ENCODE measurements around the gene DNAJA3. TPM values are rescaled to one million over a fixed set of nuclear protein-coding genes. Genes with fewer than 3 reads are reported as not detected.
"Not testable (repeated sequence)": the region's sequence is repeated elsewhere in the genome, so short reads cannot be mapped to it uniquely, and the experiment has no call there.

Gene DNAJA3
- total RNA-seq, 1 donor from 2014 or later: 71.2 TPM

DNA sequence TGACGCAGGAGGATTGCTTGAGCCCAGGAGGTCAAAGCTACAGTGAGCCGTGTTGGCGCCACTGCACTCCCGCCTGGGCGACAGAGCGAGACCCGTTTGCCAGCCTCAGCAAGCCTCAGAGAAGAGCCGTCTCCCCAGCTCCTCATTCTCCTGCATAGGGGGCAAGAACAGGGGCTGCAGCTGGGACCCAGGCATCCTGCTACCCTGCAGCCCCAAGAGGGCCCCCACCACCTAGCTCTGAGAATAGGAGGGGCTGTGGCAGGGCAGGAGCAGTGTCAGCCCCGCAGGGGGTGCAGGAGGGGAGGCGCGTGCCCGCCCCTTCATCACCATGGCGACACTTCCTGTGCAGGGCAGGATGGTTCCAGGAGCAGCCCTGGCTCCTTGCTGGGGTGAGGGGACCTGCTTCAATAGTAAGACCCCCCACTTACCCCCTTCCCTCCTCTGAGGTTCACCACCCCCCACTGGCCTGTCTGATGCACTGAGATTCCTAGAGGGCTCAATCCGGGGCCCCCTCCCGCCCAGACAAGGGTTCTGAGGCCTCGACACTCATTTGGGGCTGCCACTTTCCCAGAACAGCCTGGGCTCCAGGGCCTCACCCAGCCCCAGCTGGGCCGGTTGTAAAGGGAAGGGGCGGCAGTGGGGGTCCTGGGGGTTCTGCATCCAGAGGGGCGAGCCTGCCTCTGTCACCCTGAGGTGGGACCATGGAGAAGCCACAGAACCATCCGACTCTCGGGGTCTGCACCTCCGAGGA, 33.9 kb upstream of the DNAJA3 start:
- Histone ChIP-seq H3K27me3 (ENCODE audit: control insufficient read depth, insufficient read depth, low read length) (no peaks in the 10 kb centered on the region), H3K36me3 (ENCODE audit: control insufficient read depth, insufficient read depth, low read length) (no peaks in the 10 kb centered on the region), H3K4me3 (ENCODE audit: low read depth, low read length) (no peak overlapping the region)
- TF ChIP-seq, protein P1, sequence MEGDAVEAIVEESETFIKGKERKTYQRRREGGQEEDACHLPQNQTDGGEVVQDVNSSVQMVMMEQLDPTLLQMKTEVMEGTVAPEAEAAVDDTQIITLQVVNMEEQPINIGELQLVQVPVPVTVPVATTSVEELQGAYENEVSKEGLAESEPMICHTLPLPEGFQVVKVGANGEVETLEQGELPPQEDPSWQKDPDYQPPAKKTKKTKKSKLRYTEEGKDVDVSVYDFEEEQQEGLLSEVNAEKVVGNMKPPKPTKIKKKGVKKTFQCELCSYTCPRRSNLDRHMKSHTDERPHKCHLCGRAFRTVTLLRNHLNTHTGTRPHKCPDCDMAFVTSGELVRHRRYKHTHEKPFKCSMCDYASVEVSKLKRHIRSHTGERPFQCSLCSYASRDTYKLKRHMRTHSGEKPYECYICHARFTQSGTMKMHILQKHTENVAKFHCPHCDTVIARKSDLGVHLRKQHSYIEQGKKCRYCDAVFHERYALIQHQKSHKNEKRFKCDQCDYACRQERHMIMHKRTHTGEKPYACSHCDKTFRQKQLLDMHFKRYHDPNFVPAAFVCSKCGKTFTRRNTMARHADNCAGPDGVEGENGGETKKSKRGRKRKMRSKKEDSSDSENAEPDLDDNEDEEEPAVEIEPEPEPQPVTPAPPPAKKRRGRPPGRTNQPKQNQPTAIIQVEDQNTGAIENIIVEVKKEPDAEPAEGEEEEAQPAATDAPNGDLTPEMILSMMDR (IDR thresholded peaks at IDR 0.05; ENCODE audit: insufficient read depth, low read length, poor library complexity, severe bottlenecking): no peak
- DNase-seq (ENCODE audit: low read depth): no peak

DNA sequence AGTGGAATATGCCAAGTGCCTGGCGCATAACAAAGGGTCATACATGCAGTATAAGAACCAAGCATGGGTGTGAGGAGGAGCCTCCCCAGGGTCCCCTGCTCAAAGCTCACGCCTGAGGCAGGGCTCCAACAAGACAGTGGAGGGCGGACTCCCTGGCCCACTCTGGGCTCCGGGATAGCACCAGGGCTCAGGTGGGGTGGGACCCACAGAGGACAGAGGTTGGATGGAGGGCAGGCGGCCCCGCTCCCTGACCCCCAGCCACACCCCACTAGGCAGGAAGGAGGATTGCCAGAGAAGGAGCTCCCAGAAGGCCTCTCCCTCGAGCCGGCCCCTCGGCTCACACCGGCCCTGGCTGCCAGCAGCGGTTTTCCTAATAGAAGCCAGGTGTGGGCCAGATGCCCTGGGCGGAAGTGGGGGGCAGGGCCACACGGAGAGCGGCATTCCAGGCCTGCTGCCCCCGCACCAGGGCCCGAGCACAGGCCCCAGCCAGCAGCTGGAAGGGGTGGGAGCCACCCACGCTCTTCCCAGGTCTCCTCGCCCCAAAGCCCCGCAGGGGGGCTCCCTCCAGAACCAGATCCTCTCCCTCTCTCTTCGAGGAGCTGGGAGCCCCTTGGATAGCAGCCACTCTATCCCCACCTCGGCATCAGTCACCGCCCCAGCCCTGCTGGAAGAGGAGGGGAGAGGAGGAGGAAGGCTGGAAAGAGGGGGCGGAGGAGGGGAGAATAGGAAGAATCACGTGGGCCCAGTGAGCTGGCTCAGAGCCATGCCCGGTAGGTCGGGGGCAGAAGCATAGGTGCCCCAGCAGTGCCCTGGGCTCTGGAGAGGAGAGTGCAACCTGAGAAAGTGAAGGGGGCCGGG, 33.1 kb upstream of the DNAJA3 start:
- no peak for DNase-seq (ENCODE audit: low read depth)
- no peaks in the 10 kb centered on the region for H3K27me3 ChIP-seq (ENCODE audit: control insufficient read depth, insufficient read depth, low read length)
- no peaks in the 10 kb centered on the region for H3K36me3 ChIP-seq (ENCODE audit: control insufficient read depth, insufficient read depth, low read length)
- H3K4me3 ChIP-seq (ENCODE audit: low read depth, low read length): no peak overlapping the region
- TF ChIP-seq, protein P1 (IDR thresholded peaks at IDR 0.05; ENCODE audit: insufficient read depth, low read length, poor library complexity, severe bottlenecking): no peak

DNA sequence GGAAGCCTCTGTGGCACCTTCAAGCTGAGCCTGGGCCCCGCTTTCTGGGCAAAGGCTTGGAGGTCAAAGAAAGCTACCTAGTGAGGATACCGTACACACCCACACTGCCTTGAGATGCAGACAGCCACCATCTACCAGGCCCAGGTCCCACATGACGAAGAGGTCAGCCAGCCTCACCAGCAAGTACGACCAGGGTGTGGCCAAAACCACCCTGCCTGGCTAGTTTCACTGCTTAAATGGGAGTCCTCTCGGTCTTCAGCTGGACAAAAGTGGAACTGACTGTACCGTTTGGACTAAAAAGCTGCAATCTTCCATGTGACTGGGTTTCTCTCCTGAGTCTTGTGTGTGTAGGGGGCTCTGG, 32.4 kb upstream of the DNAJA3 start:
- no peaks in the 10 kb centered on the region for H3K27me3 ChIP-seq (ENCODE audit: control insufficient read depth, insufficient read depth, low read length)
- no peak overlapping the region for H3K4me3 ChIP-seq (ENCODE audit: low read depth, low read length)
- TF ChIP-seq, protein P1 (IDR thresholded peaks at IDR 0.05; ENCODE audit: insufficient read depth, low read length, poor library complexity, severe bottlenecking): no peak
- H3K36me3 ChIP-seq (ENCODE audit: control insufficient read depth, insufficient read depth, low read length): no peaks in the 10 kb centered on the region
- DNase-seq (ENCODE audit: low read depth): no peak

DNA sequence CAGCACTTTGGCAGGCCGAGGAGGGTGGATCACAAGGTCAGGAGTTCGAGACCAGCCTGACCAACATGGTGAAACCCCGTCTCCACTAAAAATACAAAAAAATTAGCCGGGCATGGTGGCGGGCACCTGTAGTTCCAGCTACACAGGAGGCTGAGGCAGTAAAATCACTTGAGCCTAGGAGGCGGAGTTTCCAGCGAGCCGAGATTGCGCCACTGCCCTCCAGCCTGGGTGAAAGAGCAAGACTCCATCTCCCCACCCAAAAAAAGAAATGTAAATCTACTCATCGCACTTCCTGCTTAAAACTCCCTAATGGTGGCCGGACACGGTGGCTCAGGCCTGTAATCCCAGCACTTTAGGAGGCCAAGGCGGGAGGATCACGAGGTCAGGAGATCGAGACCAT, 31.8 kb upstream of the DNAJA3 start:
- H3K36me3 ChIP-seq (ENCODE audit: control insufficient read depth, insufficient read depth, low read length); DNase-seq (ENCODE audit: low read depth); H3K27me3 ChIP-seq (ENCODE audit: control insufficient read depth, insufficient read depth, low read length); H3K4me3 ChIP-seq (ENCODE audit: low read depth, low read length): not testable (repeated sequence)

DNA sequence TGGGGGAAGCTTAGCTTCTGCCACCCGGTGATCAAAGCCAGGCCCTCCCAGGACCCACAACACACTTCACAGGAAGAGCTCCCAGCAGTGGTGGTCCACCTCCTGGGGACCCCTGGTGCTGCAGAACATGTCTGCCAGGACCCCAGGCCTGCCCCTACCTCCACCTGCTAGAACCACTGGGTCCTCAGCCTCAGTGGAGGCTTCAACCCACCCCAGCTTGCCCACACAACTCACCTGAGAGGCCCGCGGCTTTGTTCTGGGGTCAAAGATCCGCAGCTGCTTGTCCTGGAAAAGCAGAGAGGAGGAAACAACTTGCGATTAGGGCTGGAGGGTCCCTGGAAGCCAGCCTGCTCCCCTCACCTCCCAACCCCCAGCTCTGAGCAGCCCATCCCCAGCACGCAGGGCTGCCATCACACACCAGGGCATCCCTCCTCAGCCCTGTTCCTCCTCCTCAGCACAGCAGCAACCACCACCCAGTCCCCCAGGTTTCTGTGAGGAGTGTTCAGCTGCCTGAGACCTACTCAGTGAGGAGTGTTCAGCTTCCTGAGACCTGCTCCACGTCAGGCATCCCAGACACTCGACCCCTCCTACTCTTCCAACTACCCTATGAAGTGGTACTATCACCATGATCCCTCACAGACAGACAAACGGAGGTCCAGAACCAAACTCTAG, 30.5 kb upstream of the DNAJA3 start:
- H3K4me3 ChIP-seq (ENCODE audit: low read depth, low read length): no peak overlapping the region
- DNase-seq (ENCODE audit: low read depth): no peak
- H3K27me3 ChIP-seq (ENCODE audit: control insufficient read depth, insufficient read depth, low read length): no peaks in the 10 kb centered on the region
- no peaks in the 10 kb centered on the region for H3K36me3 ChIP-seq (ENCODE audit: control insufficient read depth, insufficient read depth, low read length)
- TF ChIP-seq, protein P1 (IDR thresholded peaks at IDR 0.05; ENCODE audit: insufficient read depth, low read length, poor library complexity, severe bottlenecking): no peak

Data from kidney epithelial cell (primary cell).